Measurements from ENCODE around the gene ADISSP.

DNA sequence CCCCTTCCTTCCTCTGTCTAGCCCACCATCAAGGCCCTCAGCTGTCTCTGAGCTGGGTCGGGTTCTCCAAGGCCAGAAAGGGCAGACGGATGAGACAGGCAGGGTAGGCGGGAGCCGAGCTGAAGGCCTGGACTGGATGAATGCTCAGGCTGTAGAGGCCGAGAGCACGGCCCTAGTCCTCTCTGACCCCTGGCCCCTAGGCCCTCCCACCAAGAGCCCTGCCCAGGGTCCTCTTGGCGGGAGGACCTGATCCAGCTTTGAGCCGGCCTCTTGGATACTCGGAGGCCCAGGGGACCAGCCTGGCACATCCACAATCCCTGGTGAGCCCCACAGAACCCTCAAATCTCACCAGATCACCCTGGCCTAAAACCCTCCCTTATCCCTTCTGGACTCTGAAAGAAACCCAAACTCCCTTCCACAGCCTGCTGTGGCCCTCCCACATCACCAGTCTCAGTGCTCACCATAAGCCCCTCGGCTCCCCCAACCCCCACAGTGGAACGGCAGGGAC, 8.2 kb downstream of the ADISSP start:
- TF ChIP-seq, protein P1, sequence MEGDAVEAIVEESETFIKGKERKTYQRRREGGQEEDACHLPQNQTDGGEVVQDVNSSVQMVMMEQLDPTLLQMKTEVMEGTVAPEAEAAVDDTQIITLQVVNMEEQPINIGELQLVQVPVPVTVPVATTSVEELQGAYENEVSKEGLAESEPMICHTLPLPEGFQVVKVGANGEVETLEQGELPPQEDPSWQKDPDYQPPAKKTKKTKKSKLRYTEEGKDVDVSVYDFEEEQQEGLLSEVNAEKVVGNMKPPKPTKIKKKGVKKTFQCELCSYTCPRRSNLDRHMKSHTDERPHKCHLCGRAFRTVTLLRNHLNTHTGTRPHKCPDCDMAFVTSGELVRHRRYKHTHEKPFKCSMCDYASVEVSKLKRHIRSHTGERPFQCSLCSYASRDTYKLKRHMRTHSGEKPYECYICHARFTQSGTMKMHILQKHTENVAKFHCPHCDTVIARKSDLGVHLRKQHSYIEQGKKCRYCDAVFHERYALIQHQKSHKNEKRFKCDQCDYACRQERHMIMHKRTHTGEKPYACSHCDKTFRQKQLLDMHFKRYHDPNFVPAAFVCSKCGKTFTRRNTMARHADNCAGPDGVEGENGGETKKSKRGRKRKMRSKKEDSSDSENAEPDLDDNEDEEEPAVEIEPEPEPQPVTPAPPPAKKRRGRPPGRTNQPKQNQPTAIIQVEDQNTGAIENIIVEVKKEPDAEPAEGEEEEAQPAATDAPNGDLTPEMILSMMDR (IDR thresholded peaks at IDR 0.05 in 8 of 11, conservative IDR thresholded peaks at IDR 0.05 in 3 of 11), result no peak
- TF ChIP-seq POLR2A (IDR thresholded peaks at IDR 0.05), result no peak
- TF ChIP-seq POLR2AphosphoS5 (IDR thresholded peaks at IDR 0.05), result no peak
